ENCODE data around the gene ZBED3. TPM values are rescaled to one million over a fixed set of nuclear protein-coding genes. Genes with fewer than 3 reads are reported as not detected.

ZBED3 gene
- total RNA-seq, 1 donor from 2014 or later: 21.6 TPM

Other genes starting within 250 kb of the ZBED3 start
- 0.90 TPM for gene S100Z, start 237.3 kb downstream of the ZBED3 start, total RNA-seq
- 4.9 TPM for gene CRHBP, start 134.2 kb downstream of the ZBED3 start, total RNA-seq
- 21.7 TPM for gene AGGF1, start 56.9 kb downstream of the ZBED3 start, total RNA-seq
- 37.5 TPM for gene PDE8B, start 123.4 kb upstream of the ZBED3 start, total RNA-seq